ENCODE results near the gene ATRIP.

GRCh38 chr3:48440590-48440958 is 6.0 kb upstream of the ATRIP start:
- TF ChIP-seq FOSL2 (IDR thresholded peaks at IDR 0.05) (no peak), FOSL2 (CRISPR knock-in tag; IDR thresholded peaks at IDR 0.05) (no peak), POLR2A (IDR thresholded peaks at IDR 0.05; ENCODE audit: low read length) (no peak), CTCF (IDR thresholded peaks at IDR 0.05) (no peak), EP300 (IDR thresholded peaks at IDR 0.05) (no peak), ELK1 (IDR thresholded peaks at IDR 0.05; ENCODE audit: low read depth, low read length) (no peak), ESRRA (IDR thresholded peaks at IDR 0.05; ENCODE audit: borderline replicate concordance, low read length) (no peak), RCOR1 (IDR thresholded peaks at IDR 0.05; ENCODE audit: low read depth, low read length) (no peak), KDM1A (IDR thresholded peaks at IDR 0.05; ENCODE audit: low read depth) (no peak), SMC3 (IDR thresholded peaks at IDR 0.05) (no peak), USF2 (IDR thresholded peaks at IDR 0.05) (no peak), RARB (CRISPR knock-in tag; IDR thresholded peaks at IDR 0.05) (no peak)
- TF ChIP-seq, protein P1, sequence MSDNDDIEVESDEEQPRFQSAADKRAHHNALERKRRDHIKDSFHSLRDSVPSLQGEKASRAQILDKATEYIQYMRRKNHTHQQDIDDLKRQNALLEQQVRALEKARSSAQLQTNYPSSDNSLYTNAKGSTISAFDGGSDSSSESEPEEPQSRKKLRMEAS (IDR thresholded peaks at IDR 0.05) = no peak

Measured in A549 (cell line).